Measurements from ENCODE around the gene TDRD3.

TDRD3 gene

DNA sequence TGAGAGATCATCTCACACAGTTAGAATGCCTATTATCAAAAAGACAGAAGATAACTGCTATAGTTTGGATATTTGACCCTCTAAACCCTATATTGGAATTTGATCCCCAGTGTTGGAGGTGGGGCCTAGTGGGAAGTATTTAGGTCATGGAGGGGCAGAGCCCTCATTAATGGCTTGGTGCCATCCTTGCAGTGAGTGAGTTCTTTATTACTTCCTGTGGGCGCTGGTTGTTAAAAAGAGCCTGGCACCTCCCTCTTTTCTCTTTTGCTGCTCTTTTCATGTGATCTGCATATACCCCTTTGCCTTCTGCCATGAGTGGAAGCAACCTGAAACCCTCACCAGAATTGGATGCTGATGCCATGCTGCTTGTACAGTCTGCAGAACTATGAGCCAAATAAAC, 66.8 kb downstream of the TDRD3 start:
- Histone ChIP-seq H3K4me1 (ENCODE audit: control insufficient read depth in 2 of 2, insufficient read depth in 1 of 2, low read depth in 1 of 2, low read length in 2 of 2) (no peaks in the 10 kb centered on the region), H2AK5ac (ENCODE audit: low read depth, low read length) (no peak overlapping the region), H3K79me1 (ENCODE audit: low read depth, low read length) (no peaks in the 10 kb centered on the region), H2BK15ac (ENCODE audit: low read length) (no peak overlapping the region), H3K18ac (ENCODE audit: low read length) (no peak overlapping the region), H2BK120ac (ENCODE audit: low read depth, low read length) (no peak overlapping the region), H4K8ac (ENCODE audit: low read depth, low read length) (no peak overlapping the region), H3K4ac (ENCODE audit: low read length) (no peak overlapping the region), H3K27me3 (ENCODE audit: control insufficient read depth in 3 of 3, insufficient read depth in 3 of 3, low read depth in 1 of 3, low read length in 3 of 3) (no peaks in the 10 kb centered on the region), H4K91ac (ENCODE audit: low read depth, low read length, poor library complexity) (no peak overlapping the region), H3K23ac (ENCODE audit: low read depth, low read length, poor library complexity) (no peak overlapping the region), H3K36me3 (replicated peaks in 1 of 2; ENCODE audit: control insufficient read depth in 2 of 2, insufficient read depth in 2 of 2, low read length in 2 of 2) (peaks cover 3 to 30% of the 10 kb centered on the region in 2 donors), H3K27ac (replicated peaks; ENCODE audit: low read length) (no peak overlapping the region), H3K4me3 (ENCODE audit: low read length in 2 of 2) (no peak overlapping the region), H3K9ac (ENCODE audit: low read depth, low read length, poor library complexity) (no peak overlapping the region), H3K14ac (ENCODE audit: low read length) (no peak overlapping the region), H2AFZ (ENCODE audit: low read length) (no peak overlapping the region), H2BK12ac (ENCODE audit: low read length) (no peak overlapping the region), H3K4me2 (ENCODE audit: insufficient read depth, low read length, poor library complexity, severe bottlenecking) (no peak overlapping the region), H2BK5ac (ENCODE audit: low read length) (no peak overlapping the region), H3K9me3 (replicated peaks in 1 of 2; ENCODE audit: control insufficient read depth in 2 of 2, insufficient read depth in 1 of 2, low read depth in 1 of 2, low read length in 2 of 2) (peaks cover 0 to 13% of the 10 kb centered on the region in 2 donors)
- no peak for DNase-seq (ENCODE audit: low spot score)
- no CpG with 5 or more reads among the region's 1 CpG for WGBS, 2 donors (ENCODE audit: extremely low coverage in 2 of 2, insufficient read length in 2 of 2, insufficient replicate concordance in 1 of 2)

DNA sequence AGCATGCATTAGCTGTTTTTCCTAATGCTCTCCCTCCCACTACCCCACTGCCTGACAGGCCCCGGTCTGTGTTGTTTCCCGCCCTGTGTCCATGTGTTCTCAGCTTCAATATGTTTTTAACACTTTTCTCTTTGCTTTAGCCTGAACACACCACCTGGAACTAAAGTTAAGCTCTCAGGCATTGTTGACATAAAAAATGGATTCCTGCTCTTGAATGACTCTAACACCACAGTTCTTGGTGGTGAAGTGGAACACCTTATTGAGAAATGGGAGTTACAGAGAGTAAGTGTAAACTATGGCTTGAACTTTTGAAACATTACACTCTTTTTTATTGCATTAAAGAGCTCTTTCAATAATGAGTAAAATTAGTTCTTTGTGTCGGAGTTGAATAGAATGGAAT, 70.1 kb downstream of the TDRD3 start:
- no peak overlapping the region for H4K8ac ChIP-seq (ENCODE audit: low read depth, low read length)
- H3K36me3 ChIP-seq (replicated peaks in 1 of 2; ENCODE audit: control insufficient read depth in 2 of 2, insufficient read depth in 2 of 2, low read length in 2 of 2): peaks cover 3 to 23% of the 10 kb centered on the region in 2 donors
- no peak overlapping the region for H2BK12ac ChIP-seq (ENCODE audit: low read length)
- H3K27me3 ChIP-seq (ENCODE audit: control insufficient read depth in 3 of 3, insufficient read depth in 3 of 3, low read depth in 1 of 3, low read length in 3 of 3): no peaks in the 10 kb centered on the region
- no peak overlapping the region for H2AFZ ChIP-seq (ENCODE audit: low read length)
- no peak overlapping the region for H2BK120ac ChIP-seq (ENCODE audit: low read depth, low read length)
- H3K14ac ChIP-seq (ENCODE audit: low read length): no peak overlapping the region
- H3K9me3 ChIP-seq (replicated peaks in 1 of 2; ENCODE audit: control insufficient read depth in 2 of 2, insufficient read depth in 1 of 2, low read depth in 1 of 2, low read length in 2 of 2): peaks cover 0 to 23% of the 10 kb centered on the region in 2 donors
- H3K4me2 ChIP-seq (ENCODE audit: insufficient read depth, low read length, poor library complexity, severe bottlenecking): no peak overlapping the region
- H3K27ac ChIP-seq (replicated peaks; ENCODE audit: low read length): no peak overlapping the region
- no peak overlapping the region for H2BK5ac ChIP-seq (ENCODE audit: low read length)
- no peak overlapping the region for H3K23ac ChIP-seq (ENCODE audit: low read depth, low read length, poor library complexity)
- H4K91ac ChIP-seq (ENCODE audit: low read depth, low read length, poor library complexity): no peak overlapping the region
- WGBS, 2 donors (ENCODE audit: extremely low coverage in 2 of 2, insufficient read length in 2 of 2, insufficient replicate concordance in 1 of 2): no CpG with 5 or more reads among the region's 3 CpGs
- H3K4ac ChIP-seq (ENCODE audit: low read length): no peak overlapping the region
- no peak overlapping the region for H3K9ac ChIP-seq (ENCODE audit: low read depth, low read length, poor library complexity)
- no peak for DNase-seq (ENCODE audit: low spot score)
- H3K79me1 ChIP-seq (ENCODE audit: low read depth, low read length): no peaks in the 10 kb centered on the region
- no peaks in the 10 kb centered on the region for H3K4me1 ChIP-seq (ENCODE audit: control insufficient read depth in 2 of 2, insufficient read depth in 1 of 2, low read depth in 1 of 2, low read length in 2 of 2)
- no peak overlapping the region for H3K18ac ChIP-seq (ENCODE audit: low read length)
- no peak overlapping the region for H2BK15ac ChIP-seq (ENCODE audit: low read length)
- H2AK5ac ChIP-seq (ENCODE audit: low read depth, low read length): no peak overlapping the region
- H3K4me3 ChIP-seq (ENCODE audit: low read length in 2 of 2): no peak overlapping the region

DNA sequence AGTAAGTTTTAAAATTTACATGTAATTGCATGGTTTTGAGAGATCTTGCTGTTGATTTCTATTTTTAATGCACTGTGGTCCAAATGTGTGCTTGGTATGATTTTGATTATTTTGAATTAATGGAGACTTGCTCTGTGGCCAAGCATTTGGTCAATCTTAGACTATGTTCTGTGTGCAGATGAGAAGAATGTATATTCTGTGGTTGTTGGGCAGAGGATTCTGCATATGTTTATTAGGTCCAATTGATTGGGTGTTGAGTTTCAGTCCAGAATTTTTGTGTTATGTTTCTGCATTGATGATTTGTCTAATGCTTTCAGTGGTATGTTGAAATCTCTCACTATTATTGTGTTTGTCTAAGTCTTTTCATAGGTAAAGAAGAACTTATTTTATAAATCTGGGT, 82.3 kb downstream of the TDRD3 start:
- Histone ChIP-seq H3K4me1 (ENCODE audit: control insufficient read depth in 2 of 2, insufficient read depth in 1 of 2, low read depth in 1 of 2, low read length in 2 of 2) (no peaks in the 10 kb centered on the region), H2BK5ac (ENCODE audit: low read length) (no peak overlapping the region), H2AK5ac (ENCODE audit: low read depth, low read length) (no peak overlapping the region), H3K4me2 (ENCODE audit: insufficient read depth, low read length, poor library complexity, severe bottlenecking) (no peak overlapping the region), H3K79me1 (ENCODE audit: low read depth, low read length) (no peaks in the 10 kb centered on the region), H3K9ac (ENCODE audit: low read depth, low read length, poor library complexity) (no peak overlapping the region), H3K14ac (ENCODE audit: low read length) (no peak overlapping the region), H3K36me3 (replicated peaks in 1 of 2; ENCODE audit: control insufficient read depth in 2 of 2, insufficient read depth in 2 of 2, low read length in 2 of 2) (peaks cover 0 to 11% of the 10 kb centered on the region in 2 donors), H2BK120ac (ENCODE audit: low read depth, low read length) (no peak overlapping the region), H4K8ac (ENCODE audit: low read depth, low read length) (no peak overlapping the region), H2BK12ac (ENCODE audit: low read length) (no peak overlapping the region), H3K23ac (ENCODE audit: low read depth, low read length, poor library complexity) (no peak overlapping the region), H3K4me3 (ENCODE audit: low read length in 2 of 2) (no peak overlapping the region), H2BK15ac (ENCODE audit: low read length) (no peak overlapping the region), H2AFZ (ENCODE audit: low read length) (no peak overlapping the region), H3K18ac (ENCODE audit: low read length) (no peak overlapping the region), H4K91ac (ENCODE audit: low read depth, low read length, poor library complexity) (no peak overlapping the region), H3K9me3 (replicated peaks in 1 of 2; ENCODE audit: control insufficient read depth in 2 of 2, insufficient read depth in 1 of 2, low read depth in 1 of 2, low read length in 2 of 2) (peaks cover 4 to 39% of the 10 kb centered on the region in 2 donors), H3K27me3 (ENCODE audit: control insufficient read depth in 3 of 3, insufficient read depth in 3 of 3, low read depth in 1 of 3, low read length in 3 of 3) (no peaks in the 10 kb centered on the region), H3K27ac (replicated peaks; ENCODE audit: low read length) (no peak overlapping the region), H3K4ac (ENCODE audit: low read length) (no peak overlapping the region)
- DNase-seq (ENCODE audit: low spot score): no peak

DNA sequence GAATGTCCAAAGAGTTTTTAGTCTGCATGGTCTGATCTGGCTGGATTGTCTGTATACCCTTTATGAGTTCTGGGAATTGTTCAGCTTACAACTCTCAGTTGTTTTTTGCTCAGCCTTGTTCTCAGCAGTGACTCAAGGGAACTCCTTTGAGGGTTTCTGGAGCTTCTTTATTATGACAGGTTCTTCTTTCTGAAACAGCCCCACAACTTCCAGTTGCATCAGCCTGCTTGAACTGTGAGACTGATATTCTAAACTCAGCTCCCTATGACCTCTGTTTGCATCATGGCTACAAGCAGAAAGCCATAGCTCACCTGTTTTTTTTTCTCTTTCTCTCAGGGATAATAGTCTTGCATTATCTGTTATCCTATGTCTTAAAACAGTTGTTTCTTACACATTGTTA, 85.0 kb downstream of the TDRD3 start:
- Histone ChIP-seq H3K4ac (ENCODE audit: low read length) (no peak overlapping the region), H2AK5ac (ENCODE audit: low read depth, low read length) (no peak overlapping the region), H3K27ac (replicated peaks; ENCODE audit: low read length) (no peak overlapping the region), H2BK12ac (ENCODE audit: low read length) (no peak overlapping the region), H3K18ac (ENCODE audit: low read length) (no peak overlapping the region), H3K4me3 (ENCODE audit: low read length in 2 of 2) (no peak overlapping the region), H2BK120ac (ENCODE audit: low read depth, low read length) (no peak overlapping the region), H2BK15ac (ENCODE audit: low read length) (no peak overlapping the region), H3K14ac (ENCODE audit: low read length) (no peak overlapping the region), H4K91ac (ENCODE audit: low read depth, low read length, poor library complexity) (no peak overlapping the region), H4K8ac (ENCODE audit: low read depth, low read length) (no peak overlapping the region), H3K4me2 (ENCODE audit: insufficient read depth, low read length, poor library complexity, severe bottlenecking) (no peak overlapping the region), H3K23ac (ENCODE audit: low read depth, low read length, poor library complexity) (no peak overlapping the region), H3K36me3 (replicated peaks in 1 of 2; ENCODE audit: control insufficient read depth in 2 of 2, insufficient read depth in 2 of 2, low read length in 2 of 2) (peaks cover 0 to 27% of the 10 kb centered on the region in 2 donors), H2BK5ac (ENCODE audit: low read length) (no peak overlapping the region), H3K4me1 (ENCODE audit: control insufficient read depth in 2 of 2, insufficient read depth in 1 of 2, low read depth in 1 of 2, low read length in 2 of 2) (no peaks in the 10 kb centered on the region), H3K27me3 (ENCODE audit: control insufficient read depth in 3 of 3, insufficient read depth in 3 of 3, low read depth in 1 of 3, low read length in 3 of 3) (no peaks in the 10 kb centered on the region), H3K9me3 (replicated peaks in 1 of 2; ENCODE audit: control insufficient read depth in 2 of 2, insufficient read depth in 1 of 2, low read depth in 1 of 2, low read length in 2 of 2) (peaks cover 4 to 24% of the 10 kb centered on the region in 2 donors), H3K79me1 (ENCODE audit: low read depth, low read length) (no peaks in the 10 kb centered on the region), H2AFZ (ENCODE audit: low read length) (no peak overlapping the region), H3K9ac (ENCODE audit: low read depth, low read length, poor library complexity) (no peak overlapping the region)
- no peak for DNase-seq (ENCODE audit: low spot score)
